HFF-Myc (cell line): ENCODE results near the gene LRIT2.
"Not testable (repeated sequence)": the region's sequence is repeated elsewhere in the genome, so short reads cannot be mapped to it uniquely, and the experiment has no call there.

ENCODE experiments used
- DNase-seq: peaks from one replicate; pipeline ENCODE4 v3.0.0-alpha.2; 2011; ENCODE audit warnings: low read depth; ENCODE audit errors: extremely low read depth
- H3K4me3 ChIP-seq: replicated peaks from 2 replicates; pipeline ENCODE4 v1.5.1; 2011; ENCODE audit warnings: low read depth, mild to moderate bottlenecking, control low read depth, low read length
- TF ChIP-seq, protein P1 (sequence below): IDR thresholded peaks from 2 replicates; pipeline ENCODE4 v1.5.1; 2012; ENCODE audit warnings: mild to moderate bottlenecking, low read depth, low read length, control low read depth; ENCODE audit errors: missing control alignments

The LRIT2 gene

DNA sequence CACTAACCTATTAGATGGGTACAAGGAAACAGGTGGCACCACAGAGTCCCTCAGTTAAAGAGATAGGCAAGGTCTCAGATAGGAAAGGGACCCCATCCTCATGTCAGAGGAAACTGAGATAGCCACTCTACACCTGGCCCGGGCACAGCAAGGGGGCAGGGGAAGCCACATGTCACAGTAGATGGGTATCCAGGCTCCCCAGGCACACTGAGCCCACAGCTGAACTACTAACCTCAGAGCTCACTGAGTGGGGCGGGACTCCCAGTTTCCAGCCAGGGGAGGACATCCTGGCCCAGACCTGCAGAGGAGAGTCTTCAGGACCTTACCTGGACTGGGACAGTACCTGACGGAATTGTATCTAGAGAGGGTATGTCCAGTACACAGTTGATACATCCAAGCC, 34.7 kb downstream of the LRIT2 start:
- TF ChIP-seq, protein P1, sequence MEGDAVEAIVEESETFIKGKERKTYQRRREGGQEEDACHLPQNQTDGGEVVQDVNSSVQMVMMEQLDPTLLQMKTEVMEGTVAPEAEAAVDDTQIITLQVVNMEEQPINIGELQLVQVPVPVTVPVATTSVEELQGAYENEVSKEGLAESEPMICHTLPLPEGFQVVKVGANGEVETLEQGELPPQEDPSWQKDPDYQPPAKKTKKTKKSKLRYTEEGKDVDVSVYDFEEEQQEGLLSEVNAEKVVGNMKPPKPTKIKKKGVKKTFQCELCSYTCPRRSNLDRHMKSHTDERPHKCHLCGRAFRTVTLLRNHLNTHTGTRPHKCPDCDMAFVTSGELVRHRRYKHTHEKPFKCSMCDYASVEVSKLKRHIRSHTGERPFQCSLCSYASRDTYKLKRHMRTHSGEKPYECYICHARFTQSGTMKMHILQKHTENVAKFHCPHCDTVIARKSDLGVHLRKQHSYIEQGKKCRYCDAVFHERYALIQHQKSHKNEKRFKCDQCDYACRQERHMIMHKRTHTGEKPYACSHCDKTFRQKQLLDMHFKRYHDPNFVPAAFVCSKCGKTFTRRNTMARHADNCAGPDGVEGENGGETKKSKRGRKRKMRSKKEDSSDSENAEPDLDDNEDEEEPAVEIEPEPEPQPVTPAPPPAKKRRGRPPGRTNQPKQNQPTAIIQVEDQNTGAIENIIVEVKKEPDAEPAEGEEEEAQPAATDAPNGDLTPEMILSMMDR = no peak
- no peak overlapping the region for H3K4me3 ChIP-seq

DNA sequence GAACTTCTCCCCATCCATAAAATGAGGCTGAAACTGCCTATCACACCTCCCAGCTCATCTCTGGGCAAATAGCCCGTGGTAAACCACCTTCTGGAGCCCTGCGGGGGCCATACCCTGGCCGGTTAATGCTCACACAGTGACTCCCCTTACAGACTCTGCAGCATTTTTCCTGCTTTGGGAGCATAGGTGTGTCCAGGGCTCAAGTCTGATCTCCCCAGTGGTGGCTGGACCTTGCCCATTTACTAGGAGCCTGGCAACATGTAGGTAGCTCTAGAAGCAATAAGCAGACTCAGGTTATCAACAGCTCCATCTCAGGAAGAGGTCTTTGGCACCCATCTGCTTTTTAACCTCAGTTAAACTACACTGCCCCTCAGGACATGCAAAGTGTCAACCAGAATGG, 36.5 kb downstream of the LRIT2 start:
- H3K4me3 ChIP-seq = no peak overlapping the region
- DNase-seq = no peak
- TF ChIP-seq, protein P1 = no peak

More for the DNA sequence above, 34.7 kb downstream of the LRIT2 start:
- DNase-seq = no peak

DNA sequence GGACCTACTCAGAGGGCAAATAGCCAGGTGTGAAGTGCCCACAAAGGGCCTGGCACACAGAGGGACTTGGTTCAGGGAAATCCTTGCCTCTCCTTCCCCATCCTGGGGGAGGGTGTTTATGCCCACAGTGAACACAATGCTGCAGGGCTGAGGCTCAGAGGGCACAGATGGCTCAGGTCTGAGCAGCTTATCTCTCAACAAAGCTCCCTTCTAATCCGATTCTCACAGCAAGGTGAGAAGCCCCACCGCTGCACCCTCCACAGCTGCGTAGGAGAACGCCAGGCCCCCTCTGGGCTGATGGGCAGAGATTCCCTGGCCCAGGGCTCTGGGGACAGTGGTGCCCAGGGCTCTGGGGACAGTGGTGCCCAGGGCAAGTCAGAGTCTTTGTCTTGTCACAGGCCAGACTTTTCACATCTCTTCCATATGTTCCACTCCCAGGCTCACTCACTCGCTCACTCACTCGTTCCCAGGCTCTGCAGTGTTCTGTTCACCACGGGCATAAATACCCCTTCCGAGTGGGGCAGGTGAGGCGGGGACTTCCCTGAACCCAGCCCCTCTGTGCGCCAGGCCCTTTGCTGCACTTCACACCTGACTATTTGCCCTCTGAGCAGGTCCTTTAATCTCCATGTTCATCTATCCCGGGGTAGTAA, 39.7 kb downstream of the LRIT2 start:
- DNase-seq = no peak
- TF ChIP-seq, protein P1 = no peak
- no peak overlapping the region for H3K4me3 ChIP-seq

DNA sequence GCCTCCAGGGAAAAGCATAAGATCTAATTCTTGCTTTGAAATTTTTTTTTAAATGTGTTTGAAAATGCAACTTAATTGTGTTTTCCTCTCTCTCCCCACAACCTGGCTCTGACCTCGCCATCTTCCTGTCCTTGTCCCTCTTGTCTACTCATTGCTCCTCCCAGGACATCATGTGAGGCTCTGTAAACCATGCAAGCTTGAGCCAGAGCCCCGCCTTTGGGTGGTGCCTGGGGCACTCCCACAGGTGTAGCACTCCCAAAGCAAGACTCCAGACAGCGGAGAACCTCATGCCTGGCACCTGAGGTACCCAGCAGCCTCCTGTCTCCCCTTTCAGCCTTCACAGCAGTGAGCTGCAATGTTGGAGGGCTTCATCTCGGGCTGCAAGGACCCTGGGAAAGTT, 40.8 kb downstream of the LRIT2 start:
- no peak for DNase-seq
- no peak overlapping the region for H3K4me3 ChIP-seq
- TF ChIP-seq, protein P1 = no peak

DNA sequence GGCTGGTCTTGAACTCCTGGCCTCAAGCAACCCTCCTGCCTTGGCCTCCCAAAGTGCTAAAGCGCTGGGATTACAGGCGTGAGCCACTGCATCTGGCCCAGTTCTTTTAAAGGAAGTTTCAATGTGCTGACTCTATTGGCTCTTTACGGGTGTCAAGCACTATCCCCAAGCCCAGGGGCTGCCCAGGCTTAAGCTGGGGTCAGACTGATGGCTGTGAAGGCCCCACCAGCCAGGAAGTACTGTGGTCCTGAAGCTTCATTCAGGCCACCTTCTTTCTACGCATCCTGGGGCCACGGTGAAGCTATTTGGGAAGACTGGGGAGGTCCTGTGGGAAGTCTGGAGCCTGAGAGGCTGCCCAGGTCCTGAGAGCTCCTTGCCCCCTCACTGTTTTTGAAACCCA, 43.7 kb downstream of the LRIT2 start:
- no peak for DNase-seq
- TF ChIP-seq, protein P1 = no peak
- no peak overlapping the region for H3K4me3 ChIP-seq

DNA sequence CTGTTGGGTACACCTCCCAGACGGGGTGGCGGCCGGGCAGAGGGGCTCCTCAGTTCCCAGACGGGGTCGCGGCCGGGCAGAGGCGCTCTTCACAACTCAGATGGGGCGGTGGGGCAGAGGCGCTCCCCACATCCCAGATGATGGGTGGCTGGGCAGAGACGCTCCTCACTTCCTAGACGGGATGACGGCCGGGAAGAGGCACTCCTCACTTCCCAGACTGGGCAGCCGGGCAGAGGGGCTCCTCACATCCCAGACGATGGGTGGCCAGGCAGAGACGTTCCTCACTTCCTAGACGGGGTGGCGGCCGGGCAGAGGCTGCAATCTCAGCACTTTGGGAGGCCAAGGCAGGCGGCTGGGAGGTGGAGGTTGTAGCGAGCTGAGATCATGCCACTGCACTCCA, 45.0 kb downstream of the LRIT2 start:
- DNase-seq = not testable (repeated sequence)

DNA sequence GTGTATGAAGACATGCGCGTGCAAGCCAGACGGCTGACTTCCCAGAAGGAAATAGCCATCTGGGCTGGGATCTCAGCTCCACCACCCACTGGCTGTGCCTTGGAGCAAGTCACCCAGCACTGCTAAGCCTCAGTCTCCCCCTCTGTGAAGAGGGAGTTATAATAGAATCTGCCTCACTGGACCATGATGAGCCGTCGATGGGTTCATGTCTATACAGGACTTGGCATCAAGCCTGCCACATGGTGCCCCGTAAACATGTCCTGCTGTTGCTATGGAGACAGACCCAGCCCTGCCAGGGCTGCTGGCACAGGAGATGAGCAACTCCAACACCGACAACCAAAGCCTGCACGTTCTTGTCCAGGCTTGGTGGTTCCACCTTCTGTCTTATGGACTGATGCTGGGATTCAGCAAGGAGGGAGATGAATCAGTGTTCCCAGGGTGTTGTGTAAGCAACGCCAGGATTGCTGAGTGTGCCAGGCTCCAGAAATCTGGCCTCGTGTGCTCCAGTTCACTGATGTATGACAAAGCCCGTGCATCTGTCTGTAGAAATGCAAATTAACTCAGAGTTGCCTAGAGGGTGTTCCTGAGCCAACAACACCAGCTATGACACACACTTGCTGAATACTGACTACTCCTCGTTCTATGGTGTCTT, 46.2 kb downstream of the LRIT2 start:
- TF ChIP-seq, protein P1 = no peak
- peak; percentile 12 for DNase-seq
- no peak overlapping the region for H3K4me3 ChIP-seq

More for the DNA sequence above, 45.0 kb downstream of the LRIT2 start:
- H3K4me3 ChIP-seq = not testable (repeated sequence)
